HL-60 (cell line): Measurements from ENCODE around the gene CYP4F11.

Source experiments
- DNase-seq, 2 experiments: peaks; one replicate each; pipeline ENCODE4 v3.0.0-alpha.2; 2010 to 2020; ENCODE audit warnings: low read depth in 1 of 2, low spot score in 1 of 2
- H3K27ac ChIP-seq: fragments of 250-450 bp; sonication (Bioruptor Pico); replicated peaks from 2 replicates; pipeline ENCODE4 v1.5.1; 2020; ENCODE audit warnings: mild to moderate bottlenecking, moderate library complexity
- H3K27me3 ChIP-seq: fragments of 250-450 bp; sonication (Bioruptor Pico); 2 replicates; pipeline ENCODE4 v1.5.1; 2021; ENCODE audit warnings: mild to moderate bottlenecking, moderate library complexity; ENCODE audit not compliant: insufficient read depth, poor library complexity, severe bottlenecking
- H3K4me3 ChIP-seq: replicated peaks from 2 replicates; pipeline ENCODE4 v1.5.1; 2011; ENCODE audit warnings: mild to moderate bottlenecking, control low read depth, low read length; ENCODE audit not compliant: insufficient read depth
- CTCF ChIP-seq: IDR thresholded peaks from one replicate; pipeline ENCODE4 v1.5.1; 2011; ENCODE audit warnings: low read length, control low read depth, inconsistent platforms; ENCODE audit not compliant: insufficient read depth
- GABPA ChIP-seq: IDR thresholded peaks from 2 replicates; pipeline ENCODE4 v1.6.1; 2012; ENCODE audit warnings: low read depth
- POLR2AphosphoS5 ChIP-seq: IDR thresholded peaks from 2 replicates; pipeline ENCODE4 v1.6.1; 2012; ENCODE audit warnings: low read depth
- REST ChIP-seq: IDR thresholded peaks from 2 replicates; pipeline ENCODE4 v1.6.1; 2012; ENCODE audit warnings: low read depth; ENCODE audit not compliant: insufficient replicate concordance
- SPI1 ChIP-seq: IDR thresholded peaks from 2 replicates; pipeline ENCODE4 v1.6.1; 2012; ENCODE audit warnings: low read depth, mild to moderate bottlenecking, borderline replicate concordance

Gene CYP4F11

DNA sequence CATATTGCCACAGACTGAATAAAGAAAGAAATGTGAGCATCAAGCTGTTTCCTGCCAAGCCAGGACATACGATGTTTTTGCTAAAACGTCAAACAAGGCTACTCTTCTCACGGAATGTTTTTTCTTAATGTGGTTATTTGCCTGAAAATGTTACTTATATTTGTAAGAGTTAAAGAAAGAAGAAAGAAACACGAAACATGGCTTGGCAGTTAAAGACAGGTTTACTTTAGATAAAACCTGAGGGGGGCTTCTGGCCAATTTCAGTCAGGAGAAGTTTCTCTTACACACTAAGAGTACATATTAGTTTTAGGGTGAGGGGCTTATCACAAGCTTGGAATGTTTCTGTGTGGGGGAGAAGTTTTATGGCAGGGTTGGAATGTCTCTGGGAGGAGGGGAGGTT is 10.1 kb upstream of the CYP4F11 start:
- TF ChIP-seq CTCF (no peak), SPI1 (no peak), POLR2AphosphoS5 (no peak), GABPA (no peak), REST (no peak)
- Histone ChIP-seq H3K27me3 (no peaks in the 10 kb centered on the region), H3K4me3 (no peak overlapping the region), H3K27ac (no peak overlapping the region)
- DNase-seq = no peak

GRCh38 chr19:15937771-15938170 is 3.4 kb upstream of the CYP4F11 start:
- no peaks in the 10 kb centered on the region for H3K27me3 ChIP-seq
- no peak for DNase-seq
- H3K4me3 ChIP-seq = no peak overlapping the region
- no peak overlapping the region for H3K27ac ChIP-seq
- TF ChIP-seq CTCF = no peak
- TF ChIP-seq GABPA = no peak
- no peak for TF ChIP-seq SPI1
- no peak for TF ChIP-seq REST
- no peak for TF ChIP-seq POLR2AphosphoS5

GRCh38 chr19:15936950-15937349 is 2.6 kb upstream of the CYP4F11 start:
- H3K27ac ChIP-seq = no peak overlapping the region
- H3K27me3 ChIP-seq = no peaks in the 10 kb centered on the region
- no peak for TF ChIP-seq CTCF
- no peak for TF ChIP-seq REST
- no peak for TF ChIP-seq POLR2AphosphoS5
- TF ChIP-seq GABPA = no peak
- TF ChIP-seq SPI1 = no peak
- no peak for DNase-seq
- no peak overlapping the region for H3K4me3 ChIP-seq
